ENCODE results near the gene EIF4EBP2. TPM values are rescaled to one million over a fixed set of nuclear protein-coding genes. Genes with fewer than 3 reads are reported as not detected.
A peak's percentile ranks its signal among the peaks of the same experiment; 100 is the strongest.

The EIF4EBP2 gene
- total and polyA plus RNA-seq, 9 donors = 37.7 to 99.2 (median 72.5) TPM

- H3K9me3 ChIP-seq = no peaks in the 10 kb centered on the region
- intact Hi-C loops (cut with DNase I) = no loop called here
- no peak overlapping the region for H3K27ac ChIP-seq
- H3K4me1 ChIP-seq (ENCODE audit: insufficient read depth) = peaks cover 7% of the 10 kb centered on the region
- TF ChIP-seq, protein P1, sequence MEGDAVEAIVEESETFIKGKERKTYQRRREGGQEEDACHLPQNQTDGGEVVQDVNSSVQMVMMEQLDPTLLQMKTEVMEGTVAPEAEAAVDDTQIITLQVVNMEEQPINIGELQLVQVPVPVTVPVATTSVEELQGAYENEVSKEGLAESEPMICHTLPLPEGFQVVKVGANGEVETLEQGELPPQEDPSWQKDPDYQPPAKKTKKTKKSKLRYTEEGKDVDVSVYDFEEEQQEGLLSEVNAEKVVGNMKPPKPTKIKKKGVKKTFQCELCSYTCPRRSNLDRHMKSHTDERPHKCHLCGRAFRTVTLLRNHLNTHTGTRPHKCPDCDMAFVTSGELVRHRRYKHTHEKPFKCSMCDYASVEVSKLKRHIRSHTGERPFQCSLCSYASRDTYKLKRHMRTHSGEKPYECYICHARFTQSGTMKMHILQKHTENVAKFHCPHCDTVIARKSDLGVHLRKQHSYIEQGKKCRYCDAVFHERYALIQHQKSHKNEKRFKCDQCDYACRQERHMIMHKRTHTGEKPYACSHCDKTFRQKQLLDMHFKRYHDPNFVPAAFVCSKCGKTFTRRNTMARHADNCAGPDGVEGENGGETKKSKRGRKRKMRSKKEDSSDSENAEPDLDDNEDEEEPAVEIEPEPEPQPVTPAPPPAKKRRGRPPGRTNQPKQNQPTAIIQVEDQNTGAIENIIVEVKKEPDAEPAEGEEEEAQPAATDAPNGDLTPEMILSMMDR (IDR thresholded peaks at IDR 0.05) = no peak
- no peak for TF ChIP-seq POLR2A (IDR thresholded peaks at IDR 0.05)
- TF ChIP-seq EP300 (IDR thresholded peaks at IDR 0.05) = no peak
- no peak for DNase-seq
- no peaks in the 10 kb centered on the region for H3K36me3 ChIP-seq
- H3K4me3 ChIP-seq = peak overlapping the region; percentile 33
- 68 to 75% (median 71%) methylated on average over 17 of the region's 17 CpGs for WGBS, 3 donors
- H3K27me3 ChIP-seq = no peaks in the 10 kb centered on the region
These were observed 53.9 kb downstream of the EIF4EBP2 start for GRCh38 chr10:70457759-70458305.

DNA sequence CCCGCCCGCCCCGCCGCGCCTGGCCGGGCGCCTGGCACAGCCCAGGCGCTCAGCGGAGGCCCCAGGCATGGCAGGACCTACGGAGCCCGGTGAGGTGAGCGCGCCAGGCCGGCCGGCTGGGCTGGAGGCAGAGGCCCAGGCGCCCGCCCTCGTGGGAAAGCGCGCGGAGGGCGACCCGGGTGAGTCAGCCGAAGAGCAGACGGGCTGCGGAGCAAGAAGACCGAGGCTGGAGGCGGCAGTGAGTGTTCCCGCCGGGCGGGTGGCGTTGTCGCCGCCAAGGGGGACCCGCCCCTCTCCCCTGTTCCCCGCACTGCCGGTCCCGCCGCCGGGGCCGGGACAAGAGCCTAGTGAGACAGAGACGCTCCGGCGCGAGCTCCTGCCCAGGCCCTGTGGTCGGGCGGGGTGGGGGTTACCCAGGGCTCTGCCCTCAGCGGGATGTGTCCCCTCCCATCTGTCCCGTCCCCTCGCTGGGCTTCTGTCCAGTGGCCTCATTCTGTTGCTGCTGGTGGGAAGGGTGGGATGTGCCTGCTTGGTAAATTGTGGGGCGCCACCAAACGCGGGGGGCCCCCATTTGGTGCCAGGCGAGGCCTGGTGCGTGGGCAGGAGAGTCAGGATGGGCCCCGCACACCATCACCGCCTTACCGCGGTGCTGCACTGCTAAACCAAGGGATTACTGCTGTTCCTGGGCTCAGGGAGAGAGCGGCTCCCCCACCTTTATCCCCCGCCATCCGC is 54.5 kb downstream of the EIF4EBP2 start:
- Histone ChIP-seq H3K27ac (peak overlapping the region in 1 of 2 donors; percentile 17), H3K27me3 (no peaks in the 10 kb centered on the region), H3K36me3 (no peaks in the 10 kb centered on the region), H3K9me3 (no peaks in the 10 kb centered on the region), H3K4me3 (peak overlapping the region; percentile 33), H3K4me1 (ENCODE audit: insufficient read depth) (peaks cover 7% of the 10 kb centered on the region)
- TF ChIP-seq POLR2A (IDR thresholded peaks at IDR 0.05) (no peak), EP300 (IDR thresholded peaks at IDR 0.05) (no peak)
- TF ChIP-seq, protein P1 (IDR thresholded peaks at IDR 0.05) = no peak
- peak; percentile 69 to 86 (median 79) for DNase-seq
- 3 to 7% (median 5%) methylated on average over 35 to 62 of the region's 62 CpGs for WGBS, 3 donors
- intact Hi-C loops (cut with DNase I) = no loop called here

DNA sequence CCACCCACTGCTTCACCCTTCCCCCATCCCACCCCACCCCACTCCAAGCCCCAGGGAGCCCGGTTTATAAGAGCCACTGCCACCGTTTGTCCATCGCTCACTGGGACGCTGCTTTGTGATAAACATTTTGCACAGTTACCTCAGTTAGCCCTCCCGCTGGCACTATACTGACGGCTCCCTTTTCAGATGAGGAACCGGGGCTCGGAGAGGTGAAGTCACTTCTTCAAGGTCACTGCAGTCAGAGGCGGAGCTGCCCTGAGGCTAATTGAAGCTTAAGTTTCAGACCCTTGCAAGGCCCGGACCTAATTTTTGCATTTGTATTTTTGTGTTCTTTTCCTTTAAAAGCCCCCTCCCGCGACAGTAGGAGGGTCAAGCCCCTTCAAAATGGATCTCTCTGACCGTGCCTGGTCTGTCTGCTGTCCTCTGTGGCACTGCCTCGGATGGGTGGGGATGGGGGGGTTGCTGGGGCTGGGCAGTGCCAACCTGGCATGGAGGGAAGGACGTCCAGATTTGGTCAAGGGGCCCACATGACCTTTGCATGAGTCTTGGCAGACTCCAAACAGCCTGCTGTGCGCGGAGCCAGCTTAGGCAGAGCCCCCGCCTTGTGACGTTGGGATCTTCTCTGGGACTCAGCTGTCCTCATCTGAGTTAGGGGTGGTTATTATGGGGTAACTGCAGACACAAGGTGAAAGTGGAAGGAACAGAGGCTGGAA is 55.3 kb downstream of the EIF4EBP2 start:
- H3K27me3 ChIP-seq = no peaks in the 10 kb centered on the region
- DNase-seq = no peak
- H3K9me3 ChIP-seq = no peaks in the 10 kb centered on the region
- H3K27ac ChIP-seq = peak overlapping the region in 1 of 2 donors; percentile 17
- H3K36me3 ChIP-seq = no peaks in the 10 kb centered on the region
- H3K4me1 ChIP-seq (ENCODE audit: insufficient read depth) = peaks cover 7% of the 10 kb centered on the region
- intact Hi-C loops (cut with DNase I) = no loop called here
- TF ChIP-seq POLR2A (IDR thresholded peaks at IDR 0.05) (no peak), EP300 (IDR thresholded peaks at IDR 0.05) (no peak)
- TF ChIP-seq, protein P1 (IDR thresholded peaks at IDR 0.05) = no peak
- H3K4me3 ChIP-seq = no peak overlapping the region
- WGBS, 3 donors = 20 to 37% (median 27%) methylated on average over 19 of the region's 19 CpGs

DNA sequence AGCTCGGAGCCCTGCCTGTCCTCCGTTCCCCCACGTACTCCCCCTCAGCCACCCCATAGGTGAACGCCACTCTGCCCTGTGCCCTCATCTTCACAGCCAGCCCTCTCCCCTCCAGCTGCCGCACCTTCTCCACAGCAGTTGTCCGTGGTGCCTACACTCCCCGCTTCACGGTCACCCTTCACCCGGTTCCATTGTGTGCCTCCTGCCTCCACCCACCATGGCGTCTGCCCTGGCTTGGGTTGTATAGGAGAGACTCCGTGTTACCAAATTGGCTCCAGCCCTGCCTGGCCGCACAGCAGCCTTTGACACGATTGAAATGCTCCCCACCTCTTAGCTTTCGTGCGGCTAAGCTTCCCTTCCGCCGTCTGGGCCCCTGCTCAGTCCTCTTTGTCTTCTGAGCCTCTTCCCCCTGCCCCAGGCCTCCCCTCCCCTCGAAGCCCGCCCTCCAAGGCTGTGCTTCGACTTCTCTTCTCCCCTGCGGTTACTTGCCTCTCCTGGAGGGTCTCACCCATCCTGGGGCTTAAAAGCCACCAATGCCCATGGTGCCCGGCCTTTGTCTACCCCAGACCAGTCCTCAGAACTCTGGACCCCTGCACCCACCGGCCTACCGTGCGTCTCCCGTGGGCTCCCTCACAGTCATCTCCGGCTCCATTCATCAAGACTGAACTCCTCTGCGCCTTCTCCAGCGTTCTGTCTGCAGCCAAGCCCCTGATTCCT is 56.0 kb downstream of the EIF4EBP2 start:
- TF ChIP-seq EP300 (IDR thresholded peaks at IDR 0.05) (no peak), POLR2A (IDR thresholded peaks at IDR 0.05) (no peak)
- TF ChIP-seq, protein P1 (IDR thresholded peaks at IDR 0.05) = no peak
- Histone ChIP-seq H3K9me3 (no peaks in the 10 kb centered on the region), H3K4me3 (no peak overlapping the region), H3K27me3 (no peaks in the 10 kb centered on the region), H3K36me3 (no peaks in the 10 kb centered on the region), H3K27ac (no peak overlapping the region), H3K4me1 (ENCODE audit: insufficient read depth) (peaks cover 7% of the 10 kb centered on the region)
- intact Hi-C loops (cut with DNase I) = loop anchor here (5.0 to 10.0 kb wide), 4 partner anchors 77 to 297 kb away; no protein-coding TSS in a partner anchor
- 84 to 91% (median 89%) methylated on average over 29 of the region's 29 CpGs for WGBS, 3 donors
- DNase-seq = no peak
